Mesendoderm (in vitro differentiated cells): ENCODE data around the gene SLC26A1.

Experiments used
- DNase-seq: peaks from one replicate; pipeline ENCODE4 v3.0.0; 2013
- H2AK5ac ChIP-seq: 2 replicates; pipeline ENCODE4 v1.6.1; 2013; ENCODE audit warnings: low read length, inconsistent platforms
- H2BK120ac ChIP-seq: 2 replicates; pipeline ENCODE4 v1.6.1; 2013; ENCODE audit warnings: low read depth, mild to moderate bottlenecking, low read length, moderate library complexity, mixed read lengths
- H2BK15ac ChIP-seq: replicated peaks from 2 replicates; pipeline ENCODE4 v1.6.1; 2013; ENCODE audit warnings: low read depth, mild to moderate bottlenecking, moderate library complexity
- H2BK5ac ChIP-seq: 2 replicates; pipeline ENCODE4 v1.6.1; 2013; ENCODE audit warnings: low read length, inconsistent platforms
- H3K18ac ChIP-seq: 2 replicates; pipeline ENCODE4 v1.6.1; 2013; ENCODE audit warnings: mild to moderate bottlenecking, low read length, mixed read lengths
- H3K23ac ChIP-seq: one replicate; pipeline ENCODE4 v1.6.1; 2013; ENCODE audit warnings: low read length
- H3K27ac ChIP-seq: 2 replicates; pipeline ENCODE4 v1.5.1; 2013; ENCODE audit warnings: low read depth, mild to moderate bottlenecking, inconsistent platforms, low read length, moderate library complexity
- H3K27me3 ChIP-seq: 2 replicates; pipeline ENCODE4 v1.6.1; 2013; ENCODE audit warnings: low read length, control low read depth, mild to moderate bottlenecking, inconsistent platforms; ENCODE audit not compliant: insufficient read depth, poor library complexity
- H3K36me3 ChIP-seq: 2 replicates; pipeline ENCODE4 v1.6.1; 2013; ENCODE audit warnings: low read length, inconsistent platforms; ENCODE audit not compliant: control insufficient read depth, insufficient read depth
- H3K4ac ChIP-seq: one replicate; pipeline ENCODE4 v1.6.1; 2013; ENCODE audit warnings: low read depth, mild to moderate bottlenecking, low read length, moderate library complexity
- H3K4me1 ChIP-seq: 2 replicates; pipeline ENCODE4 v1.6.1; 2013; ENCODE audit warnings: low read depth, low read length, inconsistent platforms; ENCODE audit not compliant: control insufficient read depth
- H3K4me2 ChIP-seq: 2 replicates; pipeline ENCODE4 v1.6.1; 2013; ENCODE audit warnings: low read length
- H3K4me3 ChIP-seq: 2 replicates; pipeline ENCODE4 v1.5.1; 2013; ENCODE audit warnings: mild to moderate bottlenecking, low read length
- H3K56ac ChIP-seq: one replicate; pipeline ENCODE4 v1.6.1; 2013; ENCODE audit warnings: low read length
- H3K79me1 ChIP-seq: 2 replicates; pipeline ENCODE4 v1.6.1; 2013; ENCODE audit warnings: low read length, inconsistent platforms
- H3K79me2 ChIP-seq: 2 replicates; pipeline ENCODE4 v1.6.1; 2013; ENCODE audit warnings: mild to moderate bottlenecking, low read length; ENCODE audit not compliant: control insufficient read depth, insufficient read depth
- H3K9ac ChIP-seq: 2 replicates; pipeline ENCODE4 v1.6.1; 2013; ENCODE audit warnings: low read length, inconsistent platforms
- H4K5ac ChIP-seq: one replicate; pipeline ENCODE4 v1.6.1; 2013; ENCODE audit warnings: low read length
- H4K8ac ChIP-seq: one replicate; pipeline ENCODE4 v1.6.1; 2013; ENCODE audit warnings: low read depth, mild to moderate bottlenecking, control low read depth, low read length, moderate library complexity
- WGBS: extraction: QIAGEN DNeasy Blood & Tissue Kit; methylation state at CpG from one replicate; pipeline ENCODE4 v1.1.7; 2013; ENCODE audit warnings: low lambda C conversion rate, missing lambda C conversion rate; ENCODE audit not compliant: insufficient coverage; ENCODE audit errors: extremely low coverage; 5-methylcytosine and 5-hydroxymethylcytosine counted together

Gene SLC26A1

DNA sequence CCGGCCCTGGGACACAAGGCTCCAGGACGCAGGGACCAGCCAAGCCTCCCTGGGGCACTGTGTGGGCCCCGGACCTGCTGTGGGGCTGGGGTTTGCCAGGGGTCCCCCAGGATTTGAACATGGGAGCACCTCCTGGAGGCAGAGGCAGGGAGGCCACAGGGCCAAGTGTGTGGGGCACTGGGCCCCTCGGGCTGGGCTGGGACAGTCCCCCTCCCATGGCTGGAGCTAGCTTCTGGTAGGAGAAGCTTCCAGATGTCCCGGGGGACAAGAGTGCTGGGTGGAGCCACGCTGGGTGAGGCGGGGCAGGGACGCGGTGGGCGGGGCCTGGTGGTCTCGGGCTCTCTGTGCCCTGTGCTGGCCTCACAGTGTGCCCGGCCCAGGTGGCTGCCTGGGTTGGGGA, 36.8 kb upstream of the SLC26A1 start:
- H3K4ac ChIP-seq: no peak overlapping the region
- no peak for DNase-seq
- H2AK5ac ChIP-seq: no peak overlapping the region
- H3K18ac ChIP-seq: no peak overlapping the region
- H2BK15ac ChIP-seq: no peak overlapping the region
- H4K8ac ChIP-seq: no peak overlapping the region
- no peaks in the 10 kb centered on the region for H3K27me3 ChIP-seq
- no peak overlapping the region for H2BK120ac ChIP-seq
- no peak overlapping the region for H2BK5ac ChIP-seq
- H3K56ac ChIP-seq: no peak overlapping the region
- no peaks in the 10 kb centered on the region for H3K4me1 ChIP-seq
- H4K5ac ChIP-seq: no peak overlapping the region
- no peaks in the 10 kb centered on the region for H3K79me1 ChIP-seq
- no peaks in the 10 kb centered on the region for H3K79me2 ChIP-seq
- no peak overlapping the region for H3K27ac ChIP-seq
- H3K36me3 ChIP-seq: peaks cover 8% of the 10 kb centered on the region
- WGBS: no CpG with 5 or more reads among the region's 12 CpGs
- no peak overlapping the region for H3K4me3 ChIP-seq
- no peak overlapping the region for H3K4me2 ChIP-seq
- no peak overlapping the region for H3K23ac ChIP-seq
- no peak overlapping the region for H3K9ac ChIP-seq

- WGBS: no CpG with 5 or more reads among the region's 17 CpGs
- no peak overlapping the region for H2BK120ac ChIP-seq
- no peaks in the 10 kb centered on the region for H3K4me1 ChIP-seq
- no peaks in the 10 kb centered on the region for H3K79me1 ChIP-seq
- H2BK15ac ChIP-seq: no peak overlapping the region
- no peak overlapping the region for H3K27ac ChIP-seq
- no peaks in the 10 kb centered on the region for H3K79me2 ChIP-seq
- no peak overlapping the region for H3K4ac ChIP-seq
- no peak overlapping the region for H2BK5ac ChIP-seq
- H3K36me3 ChIP-seq: peaks cover 8% of the 10 kb centered on the region
- H4K5ac ChIP-seq: no peak overlapping the region
- no peak overlapping the region for H2AK5ac ChIP-seq
- no peak overlapping the region for H3K4me3 ChIP-seq
- no peak overlapping the region for H3K23ac ChIP-seq
- no peak overlapping the region for H3K4me2 ChIP-seq
- H3K56ac ChIP-seq: no peak overlapping the region
- no peaks in the 10 kb centered on the region for H3K27me3 ChIP-seq
- DNase-seq: no peak
- H3K18ac ChIP-seq: no peak overlapping the region
- H4K8ac ChIP-seq: no peak overlapping the region
- no peak overlapping the region for H3K9ac ChIP-seq
Observed at GRCh38 chr4:1029529-1029928, 36.3 kb upstream of the SLC26A1 start.

DNA sequence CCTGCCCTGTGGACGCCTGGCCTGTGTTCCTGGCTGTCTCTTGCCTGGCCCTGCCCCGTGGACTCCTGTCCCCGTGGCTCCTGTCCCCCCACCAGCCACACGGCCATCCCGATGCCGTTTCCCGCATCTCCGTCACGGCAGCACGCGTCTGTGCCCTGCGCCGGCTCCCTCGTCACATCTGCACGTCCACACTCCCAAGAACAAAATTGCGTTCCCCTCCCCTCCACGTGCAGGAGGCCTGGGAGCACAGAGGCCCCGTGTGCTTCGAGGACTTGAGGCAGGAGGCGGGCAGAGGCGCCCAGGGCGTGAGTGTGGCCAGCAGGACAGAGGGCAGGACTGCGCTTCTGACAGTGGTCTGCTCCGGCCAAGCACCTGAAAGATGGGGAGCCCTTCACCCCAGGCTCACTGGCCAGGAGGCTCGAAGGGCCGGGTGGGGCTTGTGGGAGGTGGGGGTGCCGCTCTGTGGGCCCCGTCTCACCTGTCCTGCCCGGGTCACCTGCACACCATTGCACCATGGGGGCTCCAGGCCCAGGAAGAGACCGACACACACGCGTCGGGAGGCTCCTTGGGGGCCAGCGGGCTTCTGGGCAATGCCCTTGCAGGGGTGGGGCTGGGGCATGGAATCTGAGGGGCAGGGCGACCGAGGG, 35.5 kb upstream of the SLC26A1 start:
- no peak overlapping the region for H4K5ac ChIP-seq
- no peaks in the 10 kb centered on the region for H3K4me1 ChIP-seq
- H3K27ac ChIP-seq: no peak overlapping the region
- H3K56ac ChIP-seq: no peak overlapping the region
- no peaks in the 10 kb centered on the region for H3K79me1 ChIP-seq
- H3K4me3 ChIP-seq: no peak overlapping the region
- H2BK120ac ChIP-seq: no peak overlapping the region
- H3K27me3 ChIP-seq: no peaks in the 10 kb centered on the region
- H2BK5ac ChIP-seq: no peak overlapping the region
- H3K23ac ChIP-seq: no peak overlapping the region
- H3K36me3 ChIP-seq: peaks cover 8% of the 10 kb centered on the region
- no peaks in the 10 kb centered on the region for H3K79me2 ChIP-seq
- H3K18ac ChIP-seq: no peak overlapping the region
- no peak overlapping the region for H3K9ac ChIP-seq
- H2AK5ac ChIP-seq: no peak overlapping the region
- no peak for DNase-seq
- H3K4ac ChIP-seq: no peak overlapping the region
- no peak overlapping the region for H2BK15ac ChIP-seq
- WGBS: no CpG with 5 or more reads among the region's 36 CpGs
- no peak overlapping the region for H4K8ac ChIP-seq
- H3K4me2 ChIP-seq: no peak overlapping the region

DNA sequence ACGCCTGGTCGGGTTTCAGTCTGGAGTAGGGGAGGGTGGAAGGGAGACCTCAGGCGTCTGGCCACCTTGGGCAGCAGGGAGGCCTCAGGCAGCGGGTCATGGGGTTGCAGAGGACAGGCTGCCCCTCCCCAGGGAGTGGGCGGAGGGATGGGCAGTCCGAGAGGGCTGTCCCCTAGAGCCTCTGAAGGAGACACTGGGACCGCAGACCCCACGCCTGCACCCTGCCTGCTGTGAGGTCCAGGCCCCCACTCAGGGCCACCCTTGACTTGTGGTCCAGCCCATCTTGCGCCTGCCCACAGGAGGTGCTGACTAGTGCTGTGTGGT, 34.7 kb upstream of the SLC26A1 start:
- H3K27me3 ChIP-seq: no peaks in the 10 kb centered on the region
- no peak overlapping the region for H2BK120ac ChIP-seq
- no CpG with 5 or more reads among the region's 9 CpGs for WGBS
- no peak overlapping the region for H3K18ac ChIP-seq
- H3K4me1 ChIP-seq: no peaks in the 10 kb centered on the region
- H3K4me2 ChIP-seq: no peak overlapping the region
- H3K79me2 ChIP-seq: no peaks in the 10 kb centered on the region
- no peak overlapping the region for H4K5ac ChIP-seq
- H3K4me3 ChIP-seq: no peak overlapping the region
- H3K79me1 ChIP-seq: no peaks in the 10 kb centered on the region
- H3K4ac ChIP-seq: no peak overlapping the region
- peaks cover 8% of the 10 kb centered on the region for H3K36me3 ChIP-seq
- no peak for DNase-seq
- no peak overlapping the region for H2AK5ac ChIP-seq
- no peak overlapping the region for H2BK15ac ChIP-seq
- H2BK5ac ChIP-seq: no peak overlapping the region
- H3K9ac ChIP-seq: no peak overlapping the region
- H3K56ac ChIP-seq: no peak overlapping the region
- H3K23ac ChIP-seq: no peak overlapping the region
- H3K27ac ChIP-seq: no peak overlapping the region
- H4K8ac ChIP-seq: no peak overlapping the region

DNA sequence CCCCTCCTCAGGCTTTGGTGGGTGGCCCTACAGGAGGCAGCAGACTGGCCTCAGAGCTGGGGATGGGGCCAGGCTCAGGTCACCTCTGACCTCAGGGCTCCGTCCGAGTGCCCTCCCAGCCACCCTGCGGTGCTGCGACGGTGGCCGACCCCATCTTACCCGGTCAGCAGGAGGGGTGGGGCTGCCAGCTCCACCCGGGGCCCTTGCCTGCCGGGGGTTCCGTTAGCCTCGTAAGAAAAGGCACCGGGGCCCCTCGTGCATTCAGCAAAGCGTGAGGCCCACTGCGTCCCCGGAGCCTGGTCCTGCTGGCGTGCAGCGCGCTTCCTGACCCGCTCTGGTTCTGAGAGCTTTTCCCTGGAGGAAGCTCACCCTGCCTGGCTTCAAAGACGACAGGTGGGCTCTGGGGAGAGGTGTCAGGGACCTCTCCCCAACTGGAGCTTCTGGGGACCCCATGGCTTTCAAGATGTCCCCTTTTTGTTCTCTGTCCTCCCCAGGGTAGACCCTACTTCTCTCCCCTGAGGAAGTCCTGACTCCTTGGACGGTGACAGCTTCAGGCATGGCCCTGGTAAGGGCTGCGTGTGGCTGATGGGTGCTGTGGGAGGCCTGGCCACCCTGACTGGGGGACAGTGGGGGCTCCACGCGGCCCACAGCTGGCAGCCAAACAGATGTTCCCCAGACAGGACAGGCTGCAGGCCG, 34.2 kb upstream of the SLC26A1 start:
- H3K56ac ChIP-seq: peak overlapping the region; percentile 34
- H3K79me2 ChIP-seq: no peaks in the 10 kb centered on the region
- H4K8ac ChIP-seq: no peak overlapping the region
- no peak overlapping the region for H3K4me2 ChIP-seq
- no peaks in the 10 kb centered on the region for H3K27me3 ChIP-seq
- H3K36me3 ChIP-seq: peaks cover 8% of the 10 kb centered on the region
- no peak overlapping the region for H3K4me3 ChIP-seq
- H3K27ac ChIP-seq: no peak overlapping the region
- H2BK5ac ChIP-seq: no peak overlapping the region
- no peak overlapping the region for H3K9ac ChIP-seq
- H4K5ac ChIP-seq: no peak overlapping the region
- H2BK120ac ChIP-seq: no peak overlapping the region
- H3K4me1 ChIP-seq: no peaks in the 10 kb centered on the region
- H2BK15ac ChIP-seq: no peak overlapping the region
- WGBS: no CpG with 5 or more reads among the region's 26 CpGs
- no peak overlapping the region for H2AK5ac ChIP-seq
- no peak overlapping the region for H3K23ac ChIP-seq
- no peak overlapping the region for H3K4ac ChIP-seq
- no peaks in the 10 kb centered on the region for H3K79me1 ChIP-seq
- no peak for DNase-seq
- no peak overlapping the region for H3K18ac ChIP-seq

DNA sequence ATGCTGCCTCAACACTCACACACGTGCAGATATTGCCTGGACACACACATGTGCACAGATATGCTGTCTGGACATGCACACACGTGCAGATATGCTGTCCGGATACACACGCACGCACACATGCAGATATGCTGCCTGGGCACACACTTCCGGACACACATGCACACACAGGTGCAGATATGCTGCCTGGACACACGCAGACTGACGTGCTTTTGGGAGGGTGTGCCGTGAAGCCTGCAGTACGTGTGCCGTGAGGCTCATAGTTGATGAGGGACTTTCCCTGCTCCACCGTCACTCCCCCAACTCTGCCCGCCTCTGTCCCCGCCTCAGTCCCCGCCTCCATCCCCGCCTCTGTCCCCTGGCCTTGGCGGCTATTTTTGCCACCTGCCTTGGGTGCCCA, 32.9 kb upstream of the SLC26A1 start:
- no peak overlapping the region for H3K56ac ChIP-seq
- no peak overlapping the region for H3K4ac ChIP-seq
- no peak overlapping the region for H4K5ac ChIP-seq
- H2AK5ac ChIP-seq: no peak overlapping the region
- no peak overlapping the region for H3K27ac ChIP-seq
- H3K79me1 ChIP-seq: no peaks in the 10 kb centered on the region
- no peak overlapping the region for H2BK15ac ChIP-seq
- no peaks in the 10 kb centered on the region for H3K79me2 ChIP-seq
- no peak for DNase-seq
- no peak overlapping the region for H2BK120ac ChIP-seq
- no peaks in the 10 kb centered on the region for H3K27me3 ChIP-seq
- H3K4me2 ChIP-seq: no peak overlapping the region
- H4K8ac ChIP-seq: no peak overlapping the region
- no CpG with 5 or more reads among the region's 17 CpGs for WGBS
- H3K23ac ChIP-seq: no peak overlapping the region
- H3K18ac ChIP-seq: no peak overlapping the region
- no peak overlapping the region for H2BK5ac ChIP-seq
- peaks cover 8% of the 10 kb centered on the region for H3K36me3 ChIP-seq
- H3K4me1 ChIP-seq: no peaks in the 10 kb centered on the region
- no peak overlapping the region for H3K9ac ChIP-seq
- H3K4me3 ChIP-seq: no peak overlapping the region
